GM18508 (cell line): ENCODE data around the gene ZSWIM4.

Experiments used
- ATAC-seq: cut with Tn5 transposase; IDR thresholded peaks from one replicate; pipeline ENCODE4 v1.9.1; 2021; ENCODE audit warnings: moderate number of reproducible peaks; ENCODE audit not compliant: insufficient read depth, unreplicated experiment

Gene ZSWIM4

DNA sequence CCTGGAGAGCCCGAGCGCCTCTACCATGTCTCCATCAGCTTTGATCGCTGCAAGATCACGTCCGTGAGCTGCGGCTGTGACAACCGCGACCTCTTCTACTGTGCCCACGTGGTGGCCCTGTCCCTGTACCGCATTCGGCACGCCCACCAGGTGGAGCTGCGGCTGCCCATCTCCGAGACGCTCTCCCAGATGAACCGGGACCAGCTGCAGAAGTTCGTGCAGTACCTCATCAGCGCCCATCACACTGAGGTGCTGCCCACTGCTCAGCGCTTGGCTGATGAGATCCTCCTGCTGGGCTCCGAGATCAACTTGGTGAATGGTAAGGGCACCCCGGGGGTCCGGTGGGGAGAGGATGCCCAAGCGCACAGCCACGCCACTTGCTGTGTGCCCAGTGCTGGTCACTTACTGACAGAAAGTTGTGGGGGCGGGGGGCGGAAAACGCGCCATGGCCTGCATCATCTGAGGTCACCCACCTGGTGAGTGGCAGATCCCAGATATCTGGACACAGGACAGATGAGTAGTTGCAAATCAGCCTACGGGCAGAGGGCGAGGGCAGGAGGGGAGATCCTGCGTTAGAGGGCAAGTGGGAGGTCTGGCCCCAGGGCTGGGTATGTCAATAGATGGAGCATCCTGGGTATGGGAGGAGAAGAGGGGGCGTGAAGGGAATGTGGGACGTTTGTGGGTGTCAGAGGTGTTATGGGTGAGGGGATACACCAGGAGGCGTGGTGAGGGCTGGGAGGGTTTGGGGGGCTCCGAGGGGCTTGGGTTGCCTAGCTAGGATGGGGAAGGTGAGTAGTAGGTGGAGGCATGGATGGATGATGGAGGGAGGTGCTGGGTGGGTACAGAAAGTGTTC, 9.8 kb downstream of the ZSWIM4 start:
- ATAC-seq = no peak

DNA sequence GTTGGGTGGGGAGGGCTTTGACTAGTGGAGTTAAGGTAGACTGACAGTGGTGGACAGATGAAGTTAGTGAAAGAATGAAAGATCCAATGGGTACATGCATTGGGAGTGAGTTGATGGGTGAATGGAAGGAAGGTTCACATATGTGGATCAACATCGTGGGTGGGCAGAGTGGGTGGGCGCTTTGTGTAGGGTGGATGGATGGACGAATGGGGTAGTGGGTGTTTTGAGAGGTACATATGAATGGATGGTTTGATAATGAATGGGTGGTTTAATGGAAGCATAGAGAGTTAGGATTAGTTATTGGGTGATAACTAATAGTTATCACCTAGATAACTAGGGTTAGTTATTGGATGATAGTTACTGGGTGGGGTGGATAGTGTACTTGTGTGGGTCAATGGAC, 11.5 kb downstream of the ZSWIM4 start:
- no peak for ATAC-seq

DNA sequence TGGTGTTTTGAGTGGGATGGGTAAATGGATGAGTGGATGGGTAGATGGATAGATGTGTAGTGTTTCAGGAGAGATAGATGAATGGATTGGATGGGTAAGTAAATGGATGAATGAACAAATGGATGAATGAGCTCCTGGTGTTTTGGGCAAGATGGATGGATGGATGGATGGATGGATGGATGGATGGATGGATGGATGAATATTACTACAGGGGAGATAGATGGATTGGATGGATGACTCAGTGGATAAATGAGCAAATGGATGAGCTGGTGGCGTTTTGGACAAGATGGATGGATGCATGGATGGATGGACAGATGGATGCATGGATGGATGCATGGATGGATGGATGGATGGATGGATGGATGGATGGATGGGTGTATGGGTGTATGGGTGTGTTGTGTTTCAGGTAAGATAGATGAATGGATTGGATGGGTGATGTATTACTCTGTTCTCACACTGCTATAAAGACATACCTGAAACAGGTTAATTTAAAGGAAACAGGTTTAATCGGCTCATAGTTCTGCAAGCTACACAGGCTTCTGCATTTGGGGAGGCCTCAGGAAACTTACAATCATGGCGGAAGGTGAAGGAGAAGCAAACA, 12.3 kb downstream of the ZSWIM4 start:
- no peak for ATAC-seq

DNA sequence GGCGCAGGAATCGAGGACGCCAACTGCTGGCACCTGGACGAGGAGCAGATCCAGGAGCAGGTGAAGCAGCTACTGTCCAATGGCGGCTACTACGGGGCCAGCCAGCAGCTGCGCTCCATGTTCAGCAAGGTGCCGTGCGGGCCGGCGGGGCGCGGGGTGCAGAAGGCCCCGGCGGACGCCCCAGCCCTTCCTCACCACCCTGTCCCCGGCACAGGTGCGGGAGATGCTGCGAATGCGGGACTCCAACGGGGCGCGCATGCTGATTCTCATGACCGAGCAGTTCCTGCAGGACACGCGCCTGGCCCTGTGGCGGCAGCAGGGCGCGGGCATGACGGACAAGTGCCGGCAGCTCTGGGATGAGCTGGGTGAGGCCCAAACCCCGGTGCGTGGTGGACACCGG, 13.6 kb downstream of the ZSWIM4 start:
- ATAC-seq = no peak

DNA sequence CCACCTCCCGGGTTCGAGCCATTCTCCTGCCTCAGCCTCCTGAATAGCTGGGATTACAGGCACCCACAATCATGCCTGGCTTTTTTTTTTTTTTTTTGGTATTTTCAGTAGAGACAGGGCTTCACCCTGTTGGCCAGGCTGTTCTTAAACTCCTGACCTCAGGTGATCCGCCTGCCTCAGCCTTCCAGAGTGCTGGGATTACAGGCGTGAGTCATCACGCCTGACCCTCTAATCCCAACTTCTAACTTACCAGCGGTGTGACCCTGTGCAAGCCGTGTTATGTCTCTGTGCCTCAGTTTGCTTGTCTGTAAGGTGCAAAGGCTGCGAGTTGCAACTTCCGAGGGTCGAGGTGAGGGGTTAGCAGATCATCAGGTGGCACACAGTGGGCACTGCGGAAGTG, 17.3 kb downstream of the ZSWIM4 start:
- ATAC-seq = no peak

DNA sequence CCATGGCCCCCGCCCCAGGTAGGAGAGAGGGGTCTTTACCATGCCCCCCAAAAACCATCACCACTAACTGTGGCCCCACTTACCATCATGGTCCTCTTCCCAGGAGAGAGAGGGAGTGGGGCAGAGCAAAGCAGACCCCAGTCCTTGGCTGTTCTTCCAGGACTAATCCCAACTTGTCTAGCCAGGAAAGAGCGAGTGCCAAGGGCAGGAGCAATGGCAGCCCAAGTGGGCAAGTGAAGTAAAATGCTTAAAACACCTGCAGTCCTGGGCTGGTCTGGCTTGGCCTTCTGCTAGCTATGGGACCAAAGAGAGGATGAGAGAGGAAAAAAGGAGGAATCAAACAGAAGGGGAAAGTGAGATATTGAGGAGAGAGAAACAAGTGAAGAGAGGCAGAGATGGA, 17.9 kb downstream of the ZSWIM4 start:
- no peak for ATAC-seq

DNA sequence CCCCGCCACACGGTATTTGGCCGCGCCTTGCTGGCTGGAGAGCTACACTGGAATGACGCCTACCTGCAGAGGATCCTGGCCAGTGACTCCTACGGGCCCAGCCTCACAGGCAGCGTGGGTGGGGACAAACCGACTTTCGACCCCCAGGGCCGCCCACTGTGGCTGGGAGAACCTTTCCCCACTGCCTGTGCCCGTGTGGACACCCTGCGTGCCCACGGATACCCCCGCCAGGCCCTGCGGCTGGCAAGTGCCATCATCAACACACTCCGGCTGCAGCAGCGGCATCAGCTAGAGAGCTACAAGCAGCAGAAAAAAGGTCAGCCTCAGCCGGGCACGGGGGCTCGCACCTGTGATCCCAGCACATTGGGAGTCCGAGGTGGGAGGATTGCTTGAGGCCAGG, 19.3 kb downstream of the ZSWIM4 start:
- ATAC-seq = no peak

DNA sequence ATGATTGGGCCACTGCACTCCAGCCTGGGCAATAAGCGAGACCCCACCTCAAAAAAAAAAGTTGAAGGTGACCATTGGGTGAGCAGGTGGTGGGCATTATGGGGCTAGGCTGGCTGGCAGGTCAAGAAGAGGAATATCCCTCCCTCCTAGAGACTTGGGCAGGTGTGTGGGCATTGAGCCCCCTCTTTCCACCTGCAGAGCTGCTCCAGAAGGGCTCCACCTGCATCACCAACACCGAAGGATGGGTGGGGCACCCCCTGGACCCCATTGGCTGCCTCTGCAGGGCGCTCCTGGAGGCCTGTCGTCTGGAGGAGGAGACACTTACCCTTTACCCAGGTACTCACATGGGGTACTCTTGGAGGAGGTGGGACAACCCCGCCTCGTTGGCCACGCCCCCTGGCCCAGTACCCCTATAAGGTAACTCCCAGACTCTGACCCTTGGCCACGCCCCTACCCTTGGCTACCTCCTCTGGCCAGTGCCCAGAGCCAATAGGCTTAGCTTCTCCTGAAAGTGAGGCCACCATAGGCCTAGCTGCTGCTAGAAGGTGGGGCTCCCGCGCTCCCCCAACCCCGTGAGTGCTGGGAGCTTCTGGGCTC, 21.9 kb downstream of the ZSWIM4 start:
- no peak for ATAC-seq

DNA sequence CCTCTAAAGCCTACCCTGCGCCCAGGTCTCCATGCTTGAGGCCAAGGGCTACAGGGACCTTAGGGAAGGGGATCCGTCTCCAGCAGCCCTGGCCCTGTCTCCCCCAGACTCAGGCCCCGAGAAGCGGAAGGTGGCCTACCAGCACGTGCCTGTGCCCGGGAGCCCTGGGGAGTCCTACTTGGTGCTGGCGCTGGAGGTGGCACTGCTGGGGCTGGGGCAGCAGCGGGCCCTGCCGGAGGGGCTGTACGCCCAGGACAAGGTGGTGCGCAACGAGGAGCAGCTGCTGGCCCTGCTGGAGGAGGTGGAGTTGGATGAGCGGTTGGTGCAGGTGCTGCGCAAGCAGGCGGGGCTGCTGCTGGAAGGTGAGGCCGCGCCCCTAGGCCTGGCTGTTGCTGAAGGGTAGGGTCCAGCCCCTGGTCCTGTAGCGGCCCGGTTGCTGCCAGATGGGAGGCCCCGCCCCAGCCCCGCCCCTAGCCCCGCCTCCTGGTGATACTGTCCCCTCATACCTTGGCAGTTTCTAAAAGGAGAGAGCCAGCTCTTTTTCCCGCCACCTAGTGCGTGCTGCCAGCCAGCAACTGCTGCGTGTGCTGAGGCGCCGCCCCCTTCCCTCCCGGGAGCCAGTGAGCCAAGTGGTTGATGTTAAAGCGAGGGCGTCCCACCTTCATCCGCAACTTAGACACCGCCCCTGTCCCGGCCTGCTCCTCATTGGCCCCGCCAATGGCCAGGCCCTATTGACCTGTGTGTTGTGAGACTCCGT, 22.6 kb downstream of the ZSWIM4 start:
- ATAC-seq = no peak

DNA sequence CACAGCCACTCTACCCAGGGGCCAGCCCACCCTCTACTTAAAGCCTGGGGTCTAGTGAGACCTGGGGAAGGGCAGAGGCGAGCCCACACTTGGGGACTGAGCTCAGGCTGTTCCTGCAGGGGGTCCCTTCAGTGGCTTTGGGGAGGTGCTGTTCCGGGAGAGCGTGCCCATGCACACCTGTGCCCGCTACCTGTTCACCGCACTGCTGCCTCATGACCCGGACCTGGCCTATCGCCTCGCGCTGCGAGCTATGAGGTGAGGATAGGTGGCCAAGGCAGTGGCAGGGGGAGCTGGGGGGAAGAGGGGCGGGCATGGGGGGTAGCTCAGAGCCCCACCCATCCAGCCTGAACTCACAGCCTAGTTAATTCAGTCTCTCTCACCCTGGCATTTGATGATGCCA, 24.0 kb downstream of the ZSWIM4 start:
- no peak for ATAC-seq

DNA sequence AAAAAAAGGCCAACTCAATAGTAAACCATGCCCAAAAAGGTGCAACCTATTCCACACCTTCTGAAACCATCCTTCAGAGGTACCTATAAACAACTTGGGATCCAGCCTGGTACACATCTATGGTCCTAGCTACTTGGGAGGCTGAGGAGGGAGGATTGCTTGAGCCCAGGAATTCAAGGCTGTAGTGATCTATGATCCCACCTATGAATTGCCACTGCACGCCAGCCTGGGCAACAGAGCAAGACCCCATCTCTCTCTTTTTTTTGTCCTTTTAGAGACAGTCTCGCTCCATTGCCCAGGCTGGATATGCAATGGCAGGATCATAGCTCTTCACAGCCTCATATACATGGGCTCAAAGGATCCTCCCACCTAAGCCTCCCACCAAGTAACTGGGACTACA, 26.0 kb downstream of the ZSWIM4 start:
- ATAC-seq = no peak

DNA sequence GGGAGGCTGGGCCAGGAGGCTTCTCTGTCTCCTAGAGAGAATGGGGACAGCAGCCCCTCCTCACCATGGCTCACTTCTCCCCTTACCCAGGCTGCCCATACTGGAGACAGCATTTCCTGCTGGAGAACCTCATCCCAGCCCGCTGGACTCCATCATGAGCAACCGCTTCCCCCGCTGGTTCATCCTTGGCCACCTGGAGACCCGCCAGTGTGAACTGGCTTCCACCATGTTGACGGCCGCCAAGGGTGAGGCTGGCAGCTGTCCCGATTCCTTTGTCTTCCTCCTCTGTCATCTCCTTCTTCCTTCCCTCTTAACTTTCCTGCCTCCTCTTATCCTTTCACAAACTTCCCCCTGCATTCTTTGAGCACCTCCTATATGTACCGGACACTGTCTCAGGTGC, 28.0 kb downstream of the ZSWIM4 start:
- no peak for ATAC-seq

DNA sequence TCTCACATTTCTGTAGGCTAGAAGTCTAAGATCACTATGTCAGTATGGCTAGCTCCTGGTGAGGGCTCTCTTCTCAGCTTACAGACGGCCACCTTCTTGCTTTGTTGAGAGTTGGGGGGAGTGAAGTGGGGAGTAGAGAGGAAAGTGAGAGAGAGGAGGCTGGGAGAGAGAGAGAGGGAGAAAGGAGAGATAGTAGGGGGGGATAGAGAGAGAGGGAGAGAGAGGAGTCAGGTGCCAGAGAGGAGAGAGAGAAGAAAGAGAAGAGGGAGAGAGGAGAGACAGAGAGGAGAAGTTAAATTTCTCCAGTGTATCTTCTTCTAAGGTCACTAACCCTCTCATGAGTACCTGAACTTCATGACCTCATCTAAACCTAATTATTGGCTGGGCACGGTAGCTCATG, 28.7 kb downstream of the ZSWIM4 start:
- ATAC-seq = no peak

DNA sequence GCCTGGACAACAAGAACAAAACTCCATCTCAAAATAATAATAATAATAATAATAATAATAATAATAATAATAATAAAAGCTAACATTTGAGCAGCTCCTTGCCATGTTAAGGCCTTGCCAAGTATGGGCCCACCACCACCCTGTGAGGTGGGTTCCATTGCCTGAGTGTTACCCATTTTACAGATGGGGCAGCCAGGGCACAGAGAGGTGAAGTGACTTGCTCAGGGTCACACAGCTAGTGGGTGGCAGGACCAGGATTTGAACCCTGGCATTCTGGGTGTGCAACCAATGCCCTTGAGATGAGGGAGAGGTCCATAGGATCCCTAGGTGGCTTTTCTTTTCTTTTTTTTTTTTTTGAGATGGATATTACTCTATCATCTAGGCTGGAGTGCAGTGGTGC, 29.5 kb downstream of the ZSWIM4 start:
- ATAC-seq = no peak

DNA sequence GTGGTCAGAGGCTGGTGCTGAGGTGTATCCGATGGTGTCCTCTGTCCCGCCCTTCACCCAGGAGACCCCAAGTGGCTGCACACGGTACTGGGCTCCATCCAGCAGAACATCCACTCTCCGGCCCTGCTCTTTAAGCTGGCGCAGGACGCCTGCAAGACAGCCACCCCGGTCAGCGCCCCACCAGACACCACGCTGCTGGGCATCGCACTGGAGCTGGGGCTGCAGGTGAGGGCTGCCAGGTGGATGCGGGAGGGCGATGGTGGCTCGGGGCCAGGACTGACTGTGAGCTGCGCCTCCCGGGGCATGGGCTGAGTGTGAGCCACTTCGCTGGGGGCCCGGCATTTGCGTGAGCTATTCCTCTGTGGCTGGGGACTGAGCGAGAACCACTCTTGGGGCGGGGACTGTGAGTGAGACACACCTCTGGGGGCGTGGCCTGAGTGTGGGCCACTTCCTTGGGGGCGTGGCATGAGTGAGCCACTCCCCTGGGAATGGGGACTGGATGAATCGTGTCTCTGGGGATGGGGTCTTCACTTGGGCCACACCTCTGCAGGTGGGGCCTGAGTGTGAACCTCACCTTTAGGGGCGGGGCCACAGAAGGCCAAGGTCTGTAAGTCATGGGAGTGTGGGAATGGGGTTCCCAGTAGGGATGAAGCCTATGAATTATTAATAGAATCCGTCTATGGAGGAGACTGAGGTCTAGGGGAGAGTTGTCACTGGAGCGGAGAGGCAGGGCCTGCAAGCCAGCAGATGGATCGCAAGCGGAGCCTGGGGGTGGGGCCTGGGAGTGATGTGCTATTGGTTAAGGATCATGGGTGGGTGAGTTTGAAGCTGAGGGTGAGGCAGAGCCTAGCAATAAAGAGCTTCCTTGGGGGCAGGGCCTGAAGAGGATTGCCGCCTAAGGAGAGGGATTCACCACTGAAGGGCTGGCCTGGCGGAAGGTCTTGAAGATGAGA, 30.5 kb downstream of the ZSWIM4 start:
- ATAC-seq = no peak

DNA sequence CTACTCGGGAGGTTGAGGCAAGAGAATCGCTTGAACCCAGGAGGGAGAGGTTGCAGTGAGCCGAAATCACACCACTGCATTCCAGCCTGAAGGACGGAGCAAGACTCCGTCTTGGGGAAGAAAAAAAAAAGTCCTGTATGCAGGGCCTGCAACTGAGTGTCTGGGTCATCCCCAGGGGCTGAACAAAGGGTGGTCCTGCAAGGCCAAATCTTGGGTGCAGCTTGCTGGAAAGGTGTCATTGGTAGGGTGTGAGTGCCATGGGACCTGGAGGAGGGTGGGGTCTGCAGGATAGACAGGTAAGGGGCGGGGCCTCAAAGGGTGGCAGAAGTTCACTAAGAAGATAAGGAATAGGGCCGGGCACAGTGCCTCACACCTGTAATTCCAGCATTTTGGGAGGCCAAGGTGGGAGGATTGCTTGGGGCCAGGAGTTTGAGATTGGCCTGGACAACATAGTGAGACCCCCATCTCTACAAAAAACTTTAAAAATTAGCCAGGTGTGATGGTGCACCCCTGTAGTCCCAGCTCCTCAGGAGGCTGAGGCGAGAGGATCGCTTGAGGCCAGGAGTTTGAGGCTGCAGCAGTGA, 31.5 kb downstream of the ZSWIM4 start:
- ATAC-seq = no peak

DNA sequence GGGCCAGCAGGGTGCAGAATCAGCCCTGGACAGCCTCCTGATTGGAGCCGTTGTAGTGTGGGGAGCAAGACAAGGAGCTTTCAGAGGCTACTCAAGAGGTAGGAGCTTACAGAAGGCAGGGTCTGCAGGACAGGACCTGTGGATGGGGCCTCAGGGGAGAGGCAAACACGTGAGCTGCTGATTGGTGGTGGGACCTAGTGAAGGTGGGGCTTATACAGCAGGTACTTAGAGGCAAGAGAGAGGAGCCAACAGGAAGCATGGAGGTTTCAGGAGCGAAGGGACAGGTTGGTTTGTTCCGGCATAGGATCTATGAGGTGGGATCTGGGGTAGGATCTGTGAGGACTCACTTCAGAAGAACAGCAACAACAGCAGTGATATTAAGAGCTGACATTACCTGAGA, 32.4 kb downstream of the ZSWIM4 start:
- no peak for ATAC-seq

DNA sequence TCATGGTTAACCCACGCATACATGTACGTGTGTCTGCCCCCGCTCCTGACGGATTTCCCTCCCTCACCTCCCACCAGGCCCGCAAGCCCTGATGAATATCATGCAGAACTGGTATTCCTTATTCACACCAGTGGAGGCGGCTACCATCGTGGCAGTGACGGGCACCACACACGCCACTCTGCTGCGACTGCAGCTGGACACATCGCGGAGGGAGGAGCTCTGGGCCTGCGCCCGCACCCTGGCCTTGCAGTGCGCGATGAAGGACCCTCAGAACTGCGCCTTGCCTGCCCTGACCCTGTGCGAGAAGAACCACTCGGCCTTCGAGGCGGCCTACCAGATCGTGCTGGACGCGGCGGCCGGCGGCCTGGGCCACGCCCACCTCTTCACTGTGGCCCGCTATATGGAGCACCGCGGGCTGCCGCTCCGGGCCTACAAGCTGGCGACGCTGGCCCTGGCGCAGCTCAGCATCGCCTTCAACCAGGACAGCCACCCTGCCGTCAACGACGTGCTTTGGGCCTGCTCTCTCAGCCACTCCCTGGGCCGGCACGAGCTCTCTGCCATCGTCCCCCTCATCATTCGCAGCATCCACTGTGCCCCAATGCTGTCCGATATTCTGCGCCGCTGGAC, 35.0 kb downstream of the ZSWIM4 start:
- no peak for ATAC-seq
